Keratinocyte (primary cell): ENCODE results near the gene EXT2.

Experiments
- CTCF ChIP-seq, 3 experiments: IDR thresholded peaks in 1 of 3; conservative IDR thresholded peaks in 1 of 3; optimal IDR thresholded peaks in 1 of 3; 2 replicates in 2 of 3; 3 replicates in 1 of 3; pipeline versions ENCODE3 to v1.5.1; 2011; ENCODE audit warnings: low read length in 3 of 3, mild to moderate bottlenecking in 3 of 3, moderate library complexity in 2 of 3, control low read depth in 1 of 3, inconsistent platforms in 1 of 3; ENCODE audit not compliant: insufficient read depth in 2 of 3; ENCODE audit errors: extremely low read depth in 1 of 3
- EZH2 ChIP-seq: IDR thresholded peaks from one replicate; pipeline ENCODE4 v1.6.1; 2012; ENCODE audit warnings: inconsistent platforms, mild to moderate bottlenecking, low read length, moderate library complexity

GRCh38 chr11:44241851-44242250, 146.4 kb downstream of the EXT2 start:
- TF ChIP-seq CTCF (optimal IDR thresholded peaks at IDR 0.05 in 1 of 3, IDR thresholded peaks at IDR 0.05 in 1 of 3, conservative IDR thresholded peaks at IDR 0.05 in 1 of 3; ENCODE audit: extremely low read depth in 1 of 3, insufficient read depth in 2 of 3, low read length in 3 of 3) (no peak), EZH2 (no peak)
